GM12878 (cell line): ENCODE results near the gene CBLN3. TPM values are rescaled to one million over a fixed set of nuclear protein-coding genes. Genes with fewer than 3 reads are reported as not detected.

ENCODE experiments used
- ATAC-seq: fragments of 200-7000 bp; cut with Tn5 transposase; 3 replicates; pipeline ENCODE4 v1.9.1; 2020; ENCODE audit warnings: mild to moderate bottlenecking, moderate library complexity
- BruUV-seq: library from RNA; stranded (reverse); fragments of 400-500 nt; replicated peaks from 2 replicates; lab custom pipeline; 2021; lab: Mats Ljungman, UMichigan
- CTCF ChIA-PET: fragments of 300-600 bp; sonication (Branson Sonifier 250); formaldehyde crosslinking; extraction: SDS; loops from one replicate; lab custom pipeline; 2021; ENCODE audit warnings: inconsistent platforms; lab: Yijun Ruan, JAX
- POLR2A ChIA-PET: fragments of 350-600 bp; formaldehyde crosslinking; extraction: SDS; loops from one replicate; lab custom pipeline; 2021; ENCODE audit warnings: inconsistent platforms; lab: Charles Lee
- RAD21 ChIA-PET: fragments of 300-600 bp; sonication (Branson Sonifier 250); formaldehyde crosslinking; loops from one replicate; lab custom pipeline; 2023; ENCODE audit warnings: antibody characterized with exemption; ENCODE audit not compliant: unreplicated experiment; lab: Charles Lee
- SMC1A ChIA-PET: fragments of 300-600 bp; sonication (Branson Sonifier 250); formaldehyde crosslinking; loops from one replicate; lab custom pipeline; 2023; ENCODE audit not compliant: unreplicated experiment, uncharacterized antibody; lab: Charles Lee
- DNase-seq: peaks from one replicate; pipeline ENCODE4 v3.0.0-alpha.2; 2011; ENCODE audit warnings: low read depth, low spot score
- FAIRE-seq: peaks from 3 replicates; lab custom pipeline; 2011; peaks lifted over from hg19 to GRCh38; lab: Jason Lieb, UNC
- H2AFZ ChIP-seq: 2 replicates; pipeline ENCODE4 v1.6.0; 2011; ENCODE audit warnings: low read depth, low read length, control low read depth; ENCODE audit not compliant: control insufficient read depth
- H3K27ac ChIP-seq: 2 replicates; pipeline ENCODE4 v1.5.1; 2011; ENCODE audit warnings: control low read depth; ENCODE audit not compliant: control insufficient read depth, insufficient read depth
- H3K27me3 ChIP-seq, 2 experiments: replicated peaks in 1 of 2; 2 replicates each; pipeline versions ENCODE4 v1.6.0 to v1.6.1; 2011; ENCODE audit warnings: low read length in 1 of 2; ENCODE audit not compliant: control insufficient read depth in 2 of 2, insufficient read depth in 2 of 2
- H3K36me3 ChIP-seq, 2 experiments: 2 replicates each; pipeline ENCODE4 v1.5.1; 2011; ENCODE audit warnings: low read length in 1 of 2; ENCODE audit not compliant: control insufficient read depth in 2 of 2, insufficient read depth in 2 of 2
- H3K4me1 ChIP-seq: 2 replicates; pipeline ENCODE4 v1.6.1; 2011; ENCODE audit warnings: mild to moderate bottlenecking, low read length, moderate library complexity, mixed read lengths; ENCODE audit not compliant: control insufficient read depth, insufficient read depth
- H3K4me2 ChIP-seq: 2 replicates; pipeline ENCODE4 v1.6.0; 2011; ENCODE audit warnings: control low read depth; ENCODE audit not compliant: control insufficient read depth, insufficient read depth
- H3K4me3 ChIP-seq: fragments of 200-600 bp; sonication (generic); 2 replicates; pipeline ENCODE4 v1.5.1; 2016
- H3K79me2 ChIP-seq: 2 replicates; pipeline ENCODE4 v1.6.0; 2011; ENCODE audit warnings: low read length; ENCODE audit not compliant: control insufficient read depth, insufficient read depth
- H3K9ac ChIP-seq: 2 replicates; pipeline ENCODE4 v1.8.0; 2011; ENCODE audit warnings: low read length, control low read depth, mixed read lengths; ENCODE audit not compliant: control insufficient read depth, insufficient read depth
- H3K9me3 ChIP-seq: replicated peaks from 3 replicates; pipeline ENCODE4 v1.5.1; 2011; ENCODE audit warnings: mild to moderate bottlenecking, low read length; ENCODE audit not compliant: control insufficient read depth, insufficient read depth
- H4K20me1 ChIP-seq: 2 replicates; pipeline ENCODE4 v1.6.0; 2011; ENCODE audit not compliant: control insufficient read depth, insufficient read depth
- CREB1 ChIP-seq: IDR thresholded peaks from 2 replicates; pipeline ENCODE4 v1.6.1; 2012; ENCODE audit warnings: low read depth, mild to moderate bottlenecking, inconsistent platforms
- MAX ChIP-seq: IDR thresholded peaks from 2 replicates; pipeline ENCODE4 v1.6.1; 2012; ENCODE audit warnings: low read depth, low read length, improper control_type of control experiment
- NFYB ChIP-seq: IDR thresholded peaks from 2 replicates; pipeline ENCODE4 v1.6.1; 2011; ENCODE audit warnings: low read depth, mild to moderate bottlenecking, low read length, improper control_type of control experiment, moderate library complexity; ENCODE audit not compliant: insufficient read depth
- PML ChIP-seq: IDR thresholded peaks from 2 replicates; pipeline ENCODE4 v1.6.1; 2012; ENCODE audit warnings: low read length, inconsistent platforms
- POLR2AphosphoS5 ChIP-seq: IDR thresholded peaks from 2 replicates; pipeline ENCODE4 v1.6.1; 2011; ENCODE audit warnings: mild to moderate bottlenecking, low read length, inconsistent platforms
- ZZZ3 ChIP-seq: IDR thresholded peaks from 2 replicates; pipeline ENCODE4 v1.6.1; 2011; ENCODE audit warnings: low read depth; ENCODE audit not compliant: control insufficient read depth, insufficient read length
- WGBS: methylation state at CpG from one replicate; pipeline ENCODE4 v1.1.6; 2016; ENCODE audit warnings: low lambda C conversion rate; ENCODE audit not compliant: insufficient replicate concordance, insufficient coverage; ENCODE audit errors: missing lambda C conversion rate; 5-methylcytosine and 5-hydroxymethylcytosine counted together
- in situ Hi-C: fragments of 300-500 bp; cut with MboI; formaldehyde crosslinking; loops from 9 replicates; pipeline ENCODE4 v1.14.3; 2018; ENCODE audit warnings: mixed read lengths
- intact Hi-C: fragments of 100-400 bp; cut with micrococcal nuclease; formaldehyde crosslinking; loops from one replicate; pipeline ENCODE4 v1.14.2; 2022; ENCODE audit not compliant: unreplicated experiment
- polyA plus RNA-seq, 11 experiments: library from polyadenylated mRNA; depleted of rRNA in 4 of 11; unstranded in 6 of 11; stranded (reverse) in 5 of 11; fragments of >200 nt; fragmentation: Nextera tagmentation in 4 of 11; fragmentation: Illumina TruSeq in 1 of 11; extraction: Ambion mirVana in 4 of 11; extraction: Trizol in 1 of 11; gene quantifications; 1 replicate in 1 of 11; 2 replicates in 10 of 11; pipeline versions ENCODE4 v1.2.1 to v1.2.3, GENCODE V29; 2011 to 2016; ENCODE audit warnings: inconsistent platforms in 2 of 11, missing spikeins in 2 of 11, low read depth in 1 of 11
- total RNA-seq, 4 experiments: library from RNA; depleted of rRNA in 3 of 4; stranded (reverse); fragments of >200 nt in 3 of 4; fragmentation: Illumina TruSeq in 1 of 4; extraction: Trizol in 1 of 4; gene quantifications; 2 replicates each; pipeline versions ENCODE4 v1.2.1 to v1.2.3, GENCODE V29; 2013 to 2021

The CBLN3 gene
- total and polyA plus RNA-seq, 10 of the 15 experiments (the other 5 are each of a cell fraction or from before 2014, with no cell fraction given): 0.16 to 4.9 (median 1.3) TPM

- H4K20me1 ChIP-seq: no peaks in the 10 kb centered on the region
- no peak overlapping the region for H3K4me2 ChIP-seq
- no peak overlapping the region for H3K27ac ChIP-seq
- ChIA-PET POLR2A (interaction anchor here (0.6 kb wide), 1 partner anchor 196 kb away, joined by 4 read pairs; no protein-coding TSS in a partner anchor), SMC1A (interaction anchor here (2.2 to 5.5 kb wide), 2 partner anchors 105 to 106 kb away, joined by 5 to 53 read pairs; partner anchors contain the start of gene ADCY4), CTCF (interaction anchor here (1.1 to 11.4 kb wide), 4 partner anchors 76 to 141 kb away, joined by 3 to 220 read pairs (median 24); partner anchors contain the start of genes ADCY4, CIDEB and RIPK3), RAD21 (interaction anchor here (1.1 to 4.2 kb wide), 3 partner anchors 105 to 106 kb away, joined by 4 to 31 read pairs (median 6); no protein-coding TSS in a partner anchor)
- H3K9ac ChIP-seq: no peak overlapping the region; the same call in 1 of the 2 replicates
- H3K4me3 ChIP-seq: no peak overlapping the region
- no peaks in the 10 kb centered on the region for H3K27me3 ChIP-seq
- no TSS peak for BruUV-seq
- no peak for TF ChIP-seq CREB1
- TF ChIP-seq NFYB: no peak
- TF ChIP-seq POLR2AphosphoS5: peak; percentile 46; the same call in 1 of the 2 replicates
- TF ChIP-seq ZZZ3: no peak
- TF ChIP-seq MAX: no peak
- no peak for TF ChIP-seq PML
- no peak overlapping the region for H2AFZ ChIP-seq
- peaks cover 9 to 26% of the 10 kb centered on the region in 2 experiments for H3K36me3 ChIP-seq
- DNase-seq (no peak), ATAC-seq (no peak), FAIRE-seq (no peak)
- 63% methylated on average over 9 of the region's 9 CpGs for WGBS
- H3K79me2 ChIP-seq: peaks cover 18% of the 10 kb centered on the region
- H3K4me1 ChIP-seq: peaks cover 14% of the 10 kb centered on the region
- in situ Hi-C loops: loop anchor here (5.0 to 10.0 kb wide), 2 partner anchors 196 to 1134 kb away; partner anchors contain the start of genes BCL2L2, PPP1R3E and TINF2
- intact Hi-C loops: no loop called here
- no peaks in the 10 kb centered on the region for H3K9me3 ChIP-seq
Observed at GRCh38 chr14:24438223-24439097, 9.0 kb upstream of the CBLN3 start.
